ENCODE measurements around the gene SGCD.

SGCD gene

GRCh38 chr5:156326718-156327259, at the start of gene SGCD:
SGCD (plus strand) TSS chr5:156327164.
- no peak within 1 kb of the TSS for H3K4me3 ChIP-seq (ENCODE audit: low read length)
- TF ChIP-seq ZNF274 (IDR thresholded peaks at IDR 0.05; ENCODE audit: low read depth, low read length) = no peak

DNA sequence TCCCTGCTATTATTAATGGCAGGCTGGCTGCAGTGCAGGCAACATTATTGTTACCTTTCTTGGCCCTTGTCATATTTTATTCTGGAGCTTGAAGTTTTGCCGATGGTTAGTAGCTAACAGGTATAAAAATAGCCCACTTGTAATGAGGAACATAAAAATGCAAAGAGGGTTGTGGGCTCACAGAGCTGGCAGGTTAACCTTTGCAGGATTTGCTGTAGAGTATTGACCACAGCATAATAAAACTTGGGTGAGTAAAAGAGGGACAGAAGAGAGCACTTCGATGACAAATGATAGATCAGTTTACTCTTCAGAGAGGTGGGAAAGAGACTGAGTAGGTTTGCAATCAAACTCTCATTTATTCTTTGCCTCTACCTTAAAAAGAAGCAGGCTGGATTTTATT, 49.7 kb upstream of the SGCD start:
- no peak for TF ChIP-seq ZNF274 (IDR thresholded peaks at IDR 0.05; ENCODE audit: low read depth, low read length)

DNA sequence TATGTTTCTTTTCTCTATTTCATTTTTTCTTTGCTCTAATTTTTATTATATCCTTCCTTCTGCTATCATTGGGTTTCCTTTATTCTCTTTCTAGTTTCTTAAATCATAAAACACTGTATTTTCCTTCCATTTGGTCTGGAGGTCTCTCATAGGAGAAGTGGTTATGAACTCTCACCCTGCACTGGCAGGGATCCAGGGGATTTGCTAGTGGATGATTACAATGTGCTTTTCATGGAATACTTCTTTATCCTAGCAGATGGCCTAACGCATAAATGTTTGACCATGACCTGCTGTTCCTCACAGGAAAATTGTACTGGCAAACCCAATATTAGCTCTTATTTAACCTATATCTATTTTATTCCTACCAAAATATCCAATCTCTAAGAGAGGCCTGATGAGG, 31.5 kb upstream of the SGCD start:
- H3K4me3 ChIP-seq (ENCODE audit: low read length) = no peak overlapping the region
- no peak for TF ChIP-seq ZNF274 (IDR thresholded peaks at IDR 0.05; ENCODE audit: low read depth, low read length)

More for the DNA sequence above, 49.7 kb upstream of the SGCD start:
- H3K4me3 ChIP-seq (ENCODE audit: low read length) = no peak overlapping the region

DNA sequence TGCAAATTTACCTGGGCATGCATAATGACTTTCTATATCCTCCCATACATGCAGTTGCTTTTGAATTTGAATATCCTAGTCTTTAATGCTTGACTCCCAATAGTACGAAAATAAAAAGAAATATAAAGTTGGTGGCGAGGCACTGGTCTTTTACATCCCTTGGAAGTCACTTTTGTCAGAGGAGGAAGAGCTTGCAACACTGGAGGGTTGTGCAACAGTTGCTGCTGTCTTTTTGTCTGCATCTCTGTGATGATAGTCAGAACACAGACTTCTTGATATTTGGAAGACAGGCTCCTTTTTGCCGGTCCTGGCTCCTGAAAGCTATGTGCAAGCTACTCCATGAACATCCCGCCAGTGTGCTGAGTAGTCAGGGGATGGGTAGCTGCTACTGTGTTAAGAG, 16.8 kb upstream of the SGCD start:
- no peak for TF ChIP-seq ZNF274 (IDR thresholded peaks at IDR 0.05; ENCODE audit: low read depth, low read length)
- no peak overlapping the region for H3K4me3 ChIP-seq (ENCODE audit: low read length)

DNA sequence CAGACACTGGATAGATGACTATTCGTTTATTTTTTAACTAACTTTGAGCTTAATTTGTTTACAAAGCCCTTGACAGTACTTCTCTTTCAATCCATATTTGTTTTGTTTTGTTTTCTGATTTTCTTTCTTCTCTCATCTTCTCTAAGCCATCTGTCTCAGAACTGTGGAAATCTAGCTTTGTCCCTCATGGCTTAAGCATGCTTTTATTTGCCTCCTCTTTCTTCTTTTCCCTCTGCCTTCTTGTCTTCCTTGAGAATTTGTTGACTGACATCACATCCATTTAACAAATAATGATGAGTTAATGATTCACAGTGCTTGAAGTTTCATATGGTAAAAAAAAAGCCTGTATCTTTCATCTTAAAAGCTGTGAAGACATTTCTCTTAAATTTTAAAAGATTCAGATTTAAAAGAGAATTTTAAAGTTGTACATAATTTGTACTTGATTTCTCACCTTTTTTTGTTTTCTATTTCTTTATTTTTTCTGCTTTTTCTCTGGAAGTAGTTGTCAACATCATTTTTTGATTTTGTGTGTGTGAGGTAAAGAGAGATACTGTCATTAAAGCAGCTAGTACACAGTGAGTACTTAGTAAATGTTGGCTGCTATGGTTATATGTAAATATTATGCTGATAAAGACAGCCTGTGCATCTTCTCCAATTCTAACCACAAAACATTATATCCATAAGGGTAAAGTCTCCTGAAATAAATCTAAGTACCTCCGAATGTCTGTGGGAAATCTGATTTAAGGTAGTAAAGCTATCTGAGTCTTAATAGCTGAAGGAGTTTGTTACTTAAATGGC, 13.9 kb upstream of the SGCD start:
- H3K4me3 ChIP-seq (ENCODE audit: low read length) = no peak overlapping the region
- TF ChIP-seq ZNF274 (IDR thresholded peaks at IDR 0.05; ENCODE audit: low read depth, low read length) = no peak

GRCh38 chr5:156314416-156314815, 12.5 kb upstream of the SGCD start:
- TF ChIP-seq ZNF274 (IDR thresholded peaks at IDR 0.05; ENCODE audit: low read depth, low read length) = no peak
- H3K4me3 ChIP-seq (ENCODE audit: low read length) = no peak overlapping the region

GRCh38 chr5:156322666-156323065, 4.3 kb upstream of the SGCD start:
- TF ChIP-seq ZNF274 (IDR thresholded peaks at IDR 0.05; ENCODE audit: low read depth, low read length) = no peak
- H3K4me3 ChIP-seq (ENCODE audit: low read length) = no peak overlapping the region

DNA sequence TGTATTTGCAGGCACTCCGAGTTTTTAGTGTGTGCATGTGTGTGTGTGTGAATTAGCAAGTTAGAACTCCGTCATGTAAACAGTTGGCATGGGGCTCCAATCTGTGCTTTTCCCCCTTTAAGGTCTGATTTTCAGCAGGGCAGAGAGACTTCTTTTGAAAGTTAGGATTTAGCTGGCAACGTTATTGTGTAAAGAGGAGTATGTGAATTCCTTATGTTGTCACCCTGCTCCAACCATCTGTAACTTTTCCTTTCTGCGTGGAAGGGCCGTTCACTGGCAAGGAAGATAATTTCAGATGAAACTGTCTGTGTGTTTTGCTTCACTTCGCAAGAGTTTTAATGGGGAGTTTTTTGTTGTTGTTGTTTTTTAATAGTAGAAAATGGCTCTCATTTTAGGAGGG, 332 bp downstream of the SGCD start:
- TF ChIP-seq ZNF274 (IDR thresholded peaks at IDR 0.05; ENCODE audit: low read depth, low read length) = no peak
- H3K4me3 ChIP-seq (ENCODE audit: low read length) = no peak overlapping the region

- H3K4me3 ChIP-seq (ENCODE audit: low read length) = no peak overlapping the region
- TF ChIP-seq ZNF274 (IDR thresholded peaks at IDR 0.05; ENCODE audit: low read depth, low read length) = no peak
These were observed 1.2 kb downstream of the SGCD start for GRCh38 chr5:156328161-156328560.

DNA sequence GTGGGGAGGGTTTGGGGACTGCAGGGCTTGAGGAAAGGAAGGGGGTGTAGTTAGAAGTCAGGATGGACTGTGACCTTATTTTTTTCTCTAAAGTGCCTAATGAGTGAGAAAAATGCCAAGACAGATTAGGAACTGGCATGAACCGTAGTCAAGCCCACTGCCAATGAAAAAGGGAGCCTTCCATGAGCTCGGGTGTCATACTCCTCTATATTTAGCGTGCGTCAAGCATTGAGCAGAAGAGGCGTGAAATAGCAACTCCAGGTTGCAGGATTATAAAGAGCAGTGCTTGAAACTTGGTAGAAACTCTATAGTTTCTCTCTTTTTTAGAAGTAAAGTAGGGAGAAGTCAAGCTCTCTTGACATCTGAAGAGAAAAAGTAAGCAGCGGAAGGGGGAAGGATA, 1.8 kb downstream of the SGCD start:
- no peak for TF ChIP-seq ZNF274 (IDR thresholded peaks at IDR 0.05; ENCODE audit: low read depth, low read length)
- no peak overlapping the region for H3K4me3 ChIP-seq (ENCODE audit: low read length)

DNA sequence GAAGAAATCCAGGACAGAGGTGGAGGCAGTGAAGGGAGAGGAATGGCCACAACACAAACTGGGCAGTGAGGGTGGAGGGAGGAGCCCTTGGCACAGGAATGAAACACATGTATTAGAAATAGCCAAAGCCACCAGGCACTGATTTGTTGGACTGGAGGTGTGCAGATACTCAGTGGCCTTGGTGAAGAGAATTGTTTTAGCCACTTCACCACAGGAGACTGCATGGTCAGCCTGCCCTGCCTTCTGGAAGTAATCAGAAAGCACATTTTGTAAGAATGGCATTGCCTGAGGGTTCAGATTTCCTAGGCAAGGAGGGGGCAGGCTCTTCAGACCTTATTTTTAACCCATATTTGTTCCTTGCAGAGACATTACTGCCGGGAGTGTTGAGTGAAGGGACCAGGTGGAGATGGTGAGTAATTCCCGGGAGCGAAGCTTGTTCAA, 2.2 kb downstream of the SGCD start:
- no peak overlapping the region for H3K4me3 ChIP-seq (ENCODE audit: low read length)
- no peak for TF ChIP-seq ZNF274 (IDR thresholded peaks at IDR 0.05; ENCODE audit: low read depth, low read length)

DNA sequence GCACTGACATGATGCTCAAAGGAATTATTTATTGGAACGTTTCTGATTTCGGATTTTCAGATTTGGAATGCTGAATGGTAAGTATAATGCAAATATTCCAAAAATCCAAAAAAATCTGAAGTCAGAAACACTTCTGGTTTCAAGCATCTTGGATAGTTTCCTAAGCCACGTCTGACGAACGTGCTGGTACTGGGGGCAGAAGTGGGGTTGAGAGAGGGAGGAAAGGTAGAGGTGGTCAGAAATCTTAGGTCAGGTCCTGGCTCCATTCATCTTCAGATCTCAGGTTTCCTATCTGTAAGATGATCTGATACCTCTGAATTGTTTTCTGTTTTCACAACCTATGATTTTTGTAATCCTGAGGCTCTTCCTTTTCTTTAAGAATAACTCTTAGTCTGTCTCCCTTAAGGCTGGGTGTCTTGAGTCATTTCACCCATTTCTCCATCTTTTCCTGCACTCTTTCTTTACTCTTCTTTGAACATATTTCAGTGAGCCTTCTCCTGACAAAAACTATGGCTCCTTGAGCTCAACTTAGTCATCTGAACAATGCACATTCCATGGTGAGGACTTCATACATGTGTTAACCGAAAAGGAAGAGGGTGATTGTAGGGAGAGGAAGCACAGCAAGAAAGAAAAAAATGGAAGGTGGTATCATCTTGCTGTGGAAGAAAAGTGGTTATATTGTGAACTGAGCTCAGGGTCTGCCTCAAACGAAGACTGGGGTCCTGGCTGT, 3.3 kb downstream of the SGCD start:
- no peak overlapping the region for H3K4me3 ChIP-seq (ENCODE audit: low read length)
- no peak for TF ChIP-seq ZNF274 (IDR thresholded peaks at IDR 0.05; ENCODE audit: low read depth, low read length)

- no peak for TF ChIP-seq ZNF274 (IDR thresholded peaks at IDR 0.05; ENCODE audit: low read depth, low read length)
- H3K4me3 ChIP-seq (ENCODE audit: low read length) = no peak overlapping the region
These were observed 4.2 kb downstream of the SGCD start for GRCh38 chr5:156331181-156331580.

DNA sequence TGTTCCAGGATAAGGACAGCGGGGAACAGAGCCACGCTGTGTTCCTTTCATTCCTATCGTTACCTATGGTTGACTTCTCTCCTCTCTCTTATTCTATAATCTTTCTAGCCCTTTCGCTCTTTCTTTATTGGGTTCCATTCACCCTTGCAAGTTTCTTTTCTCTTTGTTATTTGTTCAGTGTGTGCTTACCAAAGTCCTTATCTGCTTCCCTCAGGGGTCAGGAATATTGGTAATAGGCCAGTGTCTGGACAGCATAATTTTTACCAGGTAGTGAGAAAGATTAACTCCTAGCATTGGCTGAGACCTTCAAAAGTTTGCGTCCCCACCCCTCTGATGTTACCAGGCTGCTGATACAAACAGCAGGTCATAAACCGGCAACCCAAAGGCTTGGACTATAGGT, 4.9 kb downstream of the SGCD start:
- no peak for TF ChIP-seq ZNF274 (IDR thresholded peaks at IDR 0.05; ENCODE audit: low read depth, low read length)
- H3K4me3 ChIP-seq (ENCODE audit: low read length) = no peak overlapping the region

GRCh38 chr5:156332245-156332644, 5.3 kb downstream of the SGCD start:
- H3K4me3 ChIP-seq (ENCODE audit: low read length) = no peak overlapping the region
- TF ChIP-seq ZNF274 (IDR thresholded peaks at IDR 0.05; ENCODE audit: low read depth, low read length) = no peak
